HG03039 (cell line): ENCODE results near the gene ECI2.
"Not testable (repeated sequence)": the region's sequence is repeated elsewhere in the genome, so short reads cannot be mapped to it uniquely, and the experiment has no call there.

Source experiments
- ATAC-seq: cut with Tn5 transposase; IDR thresholded peaks from one replicate; pipeline ENCODE4 v1.9.1; 2021; ENCODE audit warnings: mild to moderate bottlenecking, moderate library complexity; ENCODE audit not compliant: unreplicated experiment

ECI2 gene

GRCh38 chr6:4103929-4104328 is 31.4 kb downstream of the ECI2 start:
- ATAC-seq, result no peak

- ATAC-seq, result no peak
Observed at GRCh38 chr6:4102687-4103244, 32.6 kb downstream of the ECI2 start.

GRCh38 chr6:4101298-4101697 is 34.1 kb downstream of the ECI2 start:
- ATAC-seq, result no peak

- ATAC-seq, result no peak
Observed at GRCh38 chr6:4100655-4101054, 34.7 kb downstream of the ECI2 start.

GRCh38 chr6:4093288-4093687 is 42.1 kb downstream of the ECI2 start:
- ATAC-seq, result no peak

GRCh38 chr6:4091941-4092340 is 43.4 kb downstream of the ECI2 start:
- no peak for ATAC-seq

- not testable (repeated sequence) for ATAC-seq
Observed at GRCh38 chr6:4090043-4090442, 45.3 kb downstream of the ECI2 start.

GRCh38 chr6:4088704-4089103 is 46.7 kb downstream of the ECI2 start:
- ATAC-seq, result no peak

GRCh38 chr6:4085332-4085700 is 50.1 kb downstream of the ECI2 start:
- ATAC-seq, result no peak

GRCh38 chr6:4084444-4085331 is 50.7 kb downstream of the ECI2 start:
- ATAC-seq, result no peak

GRCh38 chr6:4078691-4079471 is 56.5 kb downstream of the ECI2 start, which contains the start of gene FAM217A:
Gene FAM217A (minus strand): TSS chr6:4079137. CDS start chr6:4077414, 1,723 bp downstream.
- ATAC-seq, result no peak

- ATAC-seq, result no peak
Observed at GRCh38 chr6:4074478-4075235, 60.7 kb downstream of the ECI2 start.

GRCh38 chr6:4071330-4071729 is 64.0 kb downstream of the ECI2 start:
- no peak for ATAC-seq

- ATAC-seq, result no peak
Observed at GRCh38 chr6:4069199-4069598, 66.2 kb downstream of the ECI2 start.

- no peak for ATAC-seq
Observed at GRCh38 chr6:4067673-4068072, 67.7 kb downstream of the ECI2 start.

- no peak for ATAC-seq
Observed at GRCh38 chr6:4066029-4066755, 69.2 kb downstream of the ECI2 start.
